HEK293 (cell line): ENCODE data around the gene SLC4A1.

Experiments used
- CTCF ChIP-seq: fragments of 450-650 bp; formaldehyde crosslinking; IDR thresholded peaks from 2 replicates; pipeline ENCODE4 v1.5.1; 2016; ENCODE audit warnings: missing biosample characterization, missing genetic modification characterization
- ZNF140 ChIP-seq: fragments of 450-650 bp; formaldehyde crosslinking; IDR thresholded peaks from 2 replicates; pipeline ENCODE4 v1.5.1; 2016; ENCODE audit warnings: missing biosample characterization, missing genetic modification characterization
- ZNF580 ChIP-seq: fragments of 450-650 bp; formaldehyde crosslinking; IDR thresholded peaks from 2 replicates; pipeline ENCODE4 v1.5.1; 2016; ENCODE audit warnings: missing biosample characterization, missing genetic modification characterization

- TF ChIP-seq CTCF (tag by site-specific recombination) (no peak), ZNF580 (no peak), ZNF140 (tag by site-specific recombination) (no peak)
These were observed 63.5 kb downstream of the SLC4A1 start for GRCh38 chr17:44204441-44204882.
